Measurements from ENCODE around the gene EPHA5.

EPHA5 gene

GRCh38 chr4:65624651-65625050, 45.6 kb downstream of the EPHA5 start:
- no peak for DNase-seq (ENCODE audit: low read depth)

DNA sequence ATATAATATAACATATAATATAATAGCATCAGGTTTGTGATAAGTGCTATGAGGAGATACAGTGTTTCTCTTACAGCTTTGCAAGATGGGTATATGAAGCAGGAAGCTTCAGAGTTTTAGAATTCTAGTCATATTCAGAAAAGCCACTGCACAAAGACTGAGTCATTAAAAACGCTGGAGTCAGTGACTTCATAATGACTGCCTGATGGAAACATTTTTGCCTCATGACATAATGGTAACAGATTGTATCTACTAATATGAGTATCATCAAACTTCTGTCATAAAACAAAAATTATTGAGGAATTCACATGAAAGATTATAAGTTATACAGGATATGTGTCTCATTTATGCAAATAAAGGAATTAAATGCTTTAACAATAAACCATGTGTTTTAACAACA, 46.8 kb downstream of the EPHA5 start:
- DNase-seq (ENCODE audit: low read depth): no peak

- DNase-seq (ENCODE audit: low read depth): no peak
These were observed 52.9 kb downstream of the EPHA5 start for GRCh38 chr4:65617416-65617815.

DNA sequence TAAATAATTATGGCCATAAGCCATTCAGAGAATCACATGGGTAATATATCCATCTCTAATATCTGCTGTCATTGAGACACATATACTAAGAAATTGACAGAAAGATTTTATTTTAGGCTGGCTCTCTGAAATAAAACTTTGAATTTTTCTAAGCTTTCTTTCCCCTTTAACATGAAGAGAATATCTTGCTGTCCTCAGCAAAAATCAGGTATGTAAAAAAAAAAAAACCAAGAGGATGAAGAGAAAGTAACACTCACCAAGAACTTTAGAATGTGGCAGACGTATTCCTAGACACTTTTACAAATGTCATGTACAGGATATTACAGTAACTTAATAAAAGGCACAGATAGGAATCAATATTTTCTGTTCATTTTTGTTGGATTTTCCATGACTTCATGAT, 65.8 kb downstream of the EPHA5 start:
- no peak for DNase-seq (ENCODE audit: low read depth)

DNA sequence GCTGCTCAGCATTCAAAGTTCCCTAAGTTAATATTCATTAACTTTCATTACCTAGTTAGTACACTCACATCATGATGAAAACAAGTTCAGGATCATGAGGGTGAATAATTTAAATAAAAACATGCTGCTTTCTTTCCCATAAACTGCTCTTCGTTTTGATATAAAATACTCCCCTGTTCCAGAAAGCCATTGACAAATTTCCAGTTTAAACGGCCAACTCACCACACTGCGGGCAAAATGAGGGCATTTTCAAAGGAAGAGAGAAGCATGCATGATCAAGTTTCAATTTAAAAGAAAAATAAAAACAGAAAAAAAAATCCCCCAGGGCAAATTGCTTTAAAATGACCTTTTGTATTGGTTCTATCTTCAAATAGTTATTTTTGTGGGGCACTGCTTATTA, 69.6 kb downstream of the EPHA5 start:
- DNase-seq (ENCODE audit: low read depth): no peak

DNA sequence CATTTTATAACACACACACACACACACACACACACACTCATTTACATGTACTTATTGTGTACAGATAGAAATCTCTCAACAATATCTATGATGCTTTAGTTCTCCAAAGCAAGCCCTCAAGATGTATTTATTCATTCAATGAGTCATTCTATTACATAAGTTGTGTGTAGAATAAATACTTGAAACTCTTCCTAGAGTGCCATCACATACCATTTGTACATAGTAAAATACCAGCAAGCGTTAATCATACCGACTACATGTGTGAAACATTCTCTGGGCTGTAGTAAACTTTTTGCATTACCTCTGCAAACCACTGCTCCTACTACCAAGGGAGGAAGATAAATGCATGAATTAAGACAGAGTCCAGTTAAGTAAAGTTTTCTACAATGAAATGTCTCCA, 70.9 kb downstream of the EPHA5 start:
- DNase-seq (ENCODE audit: low read depth): no peak

DNA sequence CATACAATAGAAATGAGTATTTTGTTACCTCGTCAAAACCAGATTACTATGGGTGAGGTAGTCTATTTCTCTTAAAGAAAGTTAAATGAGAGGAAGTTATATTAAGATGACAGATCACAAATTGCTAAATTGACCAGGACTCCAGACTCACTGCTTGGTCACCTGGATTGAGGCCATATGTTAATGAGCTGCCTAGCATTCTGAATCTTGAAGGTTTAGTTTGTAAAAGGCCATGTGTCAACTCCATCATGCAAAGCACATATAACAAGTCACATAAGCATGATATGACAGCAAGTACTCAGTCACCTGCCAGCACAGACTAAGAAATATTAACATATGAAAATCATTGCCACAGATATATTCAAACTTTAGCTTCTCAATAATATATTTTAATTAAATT, 72.6 kb downstream of the EPHA5 start:
- DNase-seq (ENCODE audit: low read depth): no peak

DNA sequence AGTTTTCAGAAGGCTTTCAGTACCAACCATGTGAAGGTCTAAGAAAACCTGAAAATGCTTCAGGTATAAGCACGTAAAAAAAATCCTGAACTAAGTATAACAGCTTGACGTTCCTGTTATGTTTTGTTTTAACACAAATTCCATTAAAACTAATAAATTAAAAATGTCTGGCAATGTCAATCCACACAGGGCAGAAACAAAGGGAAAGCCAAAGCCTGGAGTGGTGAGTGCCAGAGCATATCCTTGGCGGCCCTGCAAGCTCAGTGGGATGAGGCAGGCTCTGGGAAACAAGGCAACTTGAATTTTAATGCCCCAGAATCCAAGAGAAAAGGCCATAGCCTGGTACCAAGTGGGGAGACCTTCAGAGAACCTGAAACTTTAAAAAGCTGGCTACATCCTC, 78.2 kb downstream of the EPHA5 start:
- no peak for DNase-seq (ENCODE audit: low read depth)

GRCh38 chr4:65589921-65590320, 80.4 kb downstream of the EPHA5 start:
- DNase-seq (ENCODE audit: low read depth): no peak

DNA sequence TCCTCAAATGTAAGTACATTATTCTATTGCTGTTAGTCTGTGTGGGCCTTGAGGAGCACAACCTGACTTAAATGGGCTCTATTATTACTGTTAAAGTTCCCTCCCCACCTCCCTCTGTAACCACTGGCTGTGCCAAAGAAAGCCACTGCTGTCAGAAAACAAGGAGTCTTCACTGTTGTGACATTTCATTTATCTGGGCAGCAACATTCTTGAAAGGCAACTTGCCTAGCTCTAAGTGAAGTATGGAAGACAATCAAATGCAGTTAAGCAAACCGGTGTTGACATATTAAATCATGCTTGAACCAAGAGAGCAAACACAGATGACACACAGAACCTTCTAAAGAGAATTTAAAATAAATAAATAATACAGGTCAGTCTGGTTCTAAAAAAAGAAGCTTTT, 81.0 kb downstream of the EPHA5 start:
- DNase-seq (ENCODE audit: low read depth): no peak

- no peak for DNase-seq (ENCODE audit: low read depth)
These were observed 89.7 kb downstream of the EPHA5 start for GRCh38 chr4:65580551-65580950.

GRCh38 chr4:65566473-65566872, 103.8 kb downstream of the EPHA5 start:
- DNase-seq (ENCODE audit: low read depth): no peak

- no peak for DNase-seq (ENCODE audit: low read depth)
These were observed 109.1 kb downstream of the EPHA5 start for GRCh38 chr4:65561164-65561563.

DNA sequence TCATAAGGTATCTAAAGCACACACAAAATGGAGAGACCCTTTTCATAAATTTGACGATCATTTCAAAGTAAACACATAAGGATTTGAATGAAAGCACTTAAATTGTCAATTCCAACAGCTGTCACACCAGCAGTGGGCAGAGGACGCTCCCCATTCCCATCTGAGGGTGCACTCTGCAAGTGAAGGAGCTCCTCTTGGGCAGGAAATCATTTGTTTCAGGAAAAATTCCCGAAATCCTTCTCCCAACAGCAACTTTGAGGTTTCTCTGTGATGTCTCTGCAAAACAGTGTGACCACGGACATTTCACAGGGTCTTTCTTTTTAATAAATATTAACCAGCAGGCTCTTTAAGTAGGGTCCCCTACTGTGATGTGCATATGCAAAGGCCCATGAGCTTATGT, 111.0 kb downstream of the EPHA5 start:
- no peak for DNase-seq (ENCODE audit: low read depth)

DNA sequence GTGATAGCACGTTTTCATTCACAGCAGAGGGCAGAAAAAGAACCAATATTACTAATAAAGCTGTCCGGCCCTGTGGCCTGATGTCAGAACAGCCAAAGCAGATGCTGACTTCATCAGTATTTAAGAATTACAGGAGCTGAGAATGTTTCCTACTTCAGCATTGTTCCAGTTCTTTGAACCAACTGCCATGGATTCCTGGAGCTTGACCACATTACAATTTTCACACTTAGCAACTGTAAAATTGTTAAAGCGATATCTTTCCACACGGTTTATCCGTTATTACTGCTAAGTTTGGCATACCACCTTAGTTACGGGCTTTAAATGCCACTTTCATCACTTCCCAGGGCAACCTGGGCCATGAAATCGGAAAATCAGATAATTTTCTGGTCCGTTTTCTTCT, 118.2 kb downstream of the EPHA5 start:
- no peak for DNase-seq (ENCODE audit: low read depth)

- no peak for DNase-seq (ENCODE audit: low read depth)
These were observed 119.8 kb downstream of the EPHA5 start for GRCh38 chr4:65550500-65550899.

GRCh38 chr4:65546882-65547416, 123.3 kb downstream of the EPHA5 start:
- DNase-seq (ENCODE audit: low read depth): no peak

DNA sequence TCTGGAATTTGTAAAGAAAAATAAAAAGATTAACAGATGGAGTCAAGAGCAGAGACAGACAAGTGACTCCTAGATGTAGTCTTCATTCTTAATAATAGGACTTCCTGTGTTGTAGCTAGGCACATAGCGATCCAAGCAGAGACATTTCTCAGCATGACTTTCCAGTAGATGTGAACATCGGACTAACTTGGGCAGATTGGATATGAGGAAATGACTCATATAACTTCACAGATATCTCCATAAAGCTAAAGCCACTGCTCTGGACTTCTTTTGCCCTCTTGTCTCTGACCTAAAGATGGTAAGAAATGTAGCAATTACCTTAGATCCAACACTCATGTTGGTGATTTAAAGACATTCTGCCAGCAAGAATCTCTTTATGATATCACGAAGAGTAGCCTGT, 131.7 kb downstream of the EPHA5 start:
- no peak for DNase-seq (ENCODE audit: low read depth)

DNA sequence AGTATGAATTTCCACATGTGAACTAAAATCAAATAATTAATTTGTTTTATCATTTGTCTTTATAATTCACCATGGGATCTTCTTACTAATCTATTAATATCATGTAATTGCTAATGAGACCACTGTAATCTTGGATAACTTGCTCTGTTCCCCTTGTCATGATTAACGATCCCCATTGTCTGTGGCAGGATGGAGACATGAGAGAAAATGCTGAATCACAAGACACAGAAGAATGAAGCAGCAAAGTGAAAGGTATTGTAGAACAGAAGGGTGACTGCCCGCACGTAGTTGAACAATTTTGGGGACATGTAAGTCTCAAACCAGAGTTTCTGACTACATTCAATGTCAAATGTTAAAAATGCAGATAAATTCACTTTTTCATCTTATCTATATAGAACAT, 135.2 kb downstream of the EPHA5 start:
- no peak for DNase-seq (ENCODE audit: low read depth)

DNA sequence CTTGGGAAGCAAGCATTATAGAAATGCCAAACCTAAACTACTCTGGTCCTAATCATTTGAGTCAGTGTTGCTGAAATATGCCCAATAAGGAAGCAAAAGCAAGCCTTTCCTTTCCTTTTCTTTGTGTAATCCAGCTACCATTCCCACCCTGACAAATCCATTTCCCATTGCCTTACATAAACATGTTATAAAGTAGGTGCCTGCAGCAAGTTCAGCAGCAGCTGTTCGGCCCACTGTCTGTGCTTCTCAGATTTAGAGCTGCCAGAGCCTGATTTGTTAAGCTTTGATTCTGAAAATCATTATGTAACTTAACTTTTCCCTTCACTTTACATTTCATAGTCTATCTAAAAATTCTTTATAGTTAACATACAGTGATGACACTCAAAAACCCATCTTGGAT, 148.6 kb downstream of the EPHA5 start:
- DNase-seq (ENCODE audit: low read depth): no peak

DNA sequence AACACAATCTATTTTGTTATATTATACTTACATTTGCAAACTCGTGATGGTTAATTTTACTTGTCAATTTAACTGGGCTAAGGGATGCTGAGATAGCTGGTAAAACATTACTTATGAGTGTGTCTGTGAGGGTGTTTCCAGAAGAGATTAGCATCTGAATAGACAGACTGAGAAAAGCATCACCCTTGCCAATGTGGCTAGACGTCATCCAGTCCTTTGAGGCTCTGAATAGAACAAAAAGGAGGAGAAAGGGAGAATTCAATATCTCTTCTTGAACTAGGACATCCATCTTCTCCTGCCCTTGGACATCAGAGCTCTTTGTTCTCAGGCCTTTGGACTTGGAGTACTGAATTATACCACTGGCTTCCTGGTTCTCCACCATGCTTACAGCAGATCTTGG, 154.6 kb downstream of the EPHA5 start:
- DNase-seq (ENCODE audit: low read depth): no peak

DNA sequence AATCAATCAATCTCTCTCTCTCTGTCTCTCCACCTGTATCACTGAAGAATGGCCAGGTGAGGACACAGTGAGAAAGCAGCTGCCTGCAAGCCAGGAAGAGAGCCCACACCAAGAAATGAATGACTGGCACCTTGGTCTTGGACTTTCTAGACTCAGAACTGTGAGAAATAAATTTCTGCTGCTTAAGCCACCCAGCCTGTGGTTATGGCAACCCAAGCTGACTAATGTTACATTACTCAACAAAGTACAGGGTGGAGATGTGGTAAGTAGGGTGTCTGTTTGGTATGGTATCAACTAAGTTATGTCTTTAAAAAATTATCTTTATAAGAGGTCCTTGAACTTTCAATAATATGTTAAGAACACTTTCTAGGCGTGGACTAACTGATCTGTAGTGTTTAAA, 159.3 kb downstream of the EPHA5 start:
- no peak for DNase-seq (ENCODE audit: low read depth)

- DNase-seq (ENCODE audit: low read depth): no peak
These were observed 162.1 kb downstream of the EPHA5 start for GRCh38 chr4:65508168-65508567.

DNA sequence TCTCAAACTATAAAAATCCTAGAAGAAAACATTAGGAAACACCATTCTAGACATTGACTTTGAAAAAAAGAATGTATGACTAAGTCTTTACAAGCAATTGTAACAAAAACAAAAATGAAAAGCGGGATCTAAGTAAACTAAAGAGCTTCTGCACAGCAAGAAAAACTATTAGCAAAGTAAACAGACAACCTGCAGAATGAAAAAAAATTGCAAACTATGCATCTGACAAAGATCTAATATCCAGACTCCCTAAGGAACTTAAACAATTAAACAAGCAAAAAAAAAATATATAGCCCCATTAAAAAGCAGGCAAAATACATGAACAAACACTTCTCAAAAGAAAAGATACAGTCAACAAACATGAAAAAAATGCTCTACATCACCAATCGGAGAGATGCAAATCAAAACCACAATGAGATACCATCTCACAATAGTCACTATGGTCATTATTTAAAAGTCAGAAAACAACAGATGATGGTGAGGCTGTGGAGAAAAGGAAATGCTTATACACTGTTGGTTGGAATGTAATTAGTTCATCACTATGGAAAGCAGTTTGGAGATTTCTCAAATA, 168.1 kb downstream of the EPHA5 start:
- DNase-seq (ENCODE audit: low read depth): no peak

- no peak for DNase-seq (ENCODE audit: low read depth)
These were observed 171.7 kb downstream of the EPHA5 start for GRCh38 chr4:65498606-65499005.
